Bronchial epithelial cell (primary cell): ENCODE results near the gene GNG7. TPM values are rescaled to one million over a fixed set of nuclear protein-coding genes. Genes with fewer than 3 reads are reported as not detected.
"Not testable (repeated sequence)": the region's sequence is repeated elsewhere in the genome, so short reads cannot be mapped to it uniquely, and the experiment has no call there.

ENCODE experiments used
- DNase-seq: peaks from one replicate; pipeline ENCODE4 v3.0.0-alpha.2; 2010; ENCODE audit warnings: low read depth
- FAIRE-seq: peaks from 2 replicates; lab custom pipeline; 2011; peaks lifted over from hg19 to GRCh38; lab: Jason Lieb, UNC
- H3K27me3 ChIP-seq: 2 replicates; pipeline ENCODE4 v1.5.1; 2011; ENCODE audit warnings: low read length; ENCODE audit not compliant: control insufficient read depth, insufficient read depth
- H3K36me3 ChIP-seq: 2 replicates; pipeline ENCODE4 v1.5.1; 2011; ENCODE audit warnings: low read length; ENCODE audit not compliant: control insufficient read depth, insufficient read depth
- H3K4me3 ChIP-seq: 2 replicates; pipeline ENCODE4 v1.5.1; 2011; ENCODE audit warnings: mild to moderate bottlenecking, low read depth, low read length, control low read depth
- CTCF ChIP-seq: IDR thresholded peaks from 2 replicates; pipeline ENCODE4 v1.5.1; 2011; ENCODE audit warnings: mild to moderate bottlenecking, moderate library complexity, low read length, control low read depth, inconsistent platforms; ENCODE audit not compliant: insufficient read depth, severe bottlenecking
- total RNA-seq: library from RNA; depleted of rRNA; stranded (reverse); fragments of >200 nt; gene quantifications from 2 replicates; pipeline ENCODE4 v1.2.1, GENCODE V29; 2014

Gene GNG7
- total RNA-seq, 1 donor from 2014 or later, result under 0.01 TPM

GRCh38 chr19:2534423-2535013, 168.0 kb downstream of the GNG7 start:
- TF ChIP-seq CTCF, result no peak
- DNase-seq (no peak), FAIRE-seq (no peak)
- Histone ChIP-seq H3K4me3 (no peak overlapping the region), H3K36me3 (no peaks in the 10 kb centered on the region), H3K27me3 (no peaks in the 10 kb centered on the region)

- no peak overlapping the region for H3K4me3 ChIP-seq
These were observed 168.6 kb downstream of the GNG7 start for GRCh38 chr19:2533686-2534422.

GRCh38 chr19:2533072-2533425, 169.4 kb downstream of the GNG7 start:
- DNase-seq, result no peak
- H3K36me3 ChIP-seq, result no peaks in the 10 kb centered on the region
- FAIRE-seq, result no peak
- no peak overlapping the region for H3K4me3 ChIP-seq
- TF ChIP-seq CTCF, result no peak
- no peaks in the 10 kb centered on the region for H3K27me3 ChIP-seq

More at GRCh38 chr19:2533686-2534422, 168.6 kb downstream of the GNG7 start:
- TF ChIP-seq CTCF, result no peak
- H3K36me3 ChIP-seq, result no peaks in the 10 kb centered on the region
- no peak for FAIRE-seq
- peak; percentile 34 for DNase-seq
- no peaks in the 10 kb centered on the region for H3K27me3 ChIP-seq

GRCh38 chr19:2532252-2533071, 170.0 kb downstream of the GNG7 start:
- FAIRE-seq (peak; percentile 58), DNase-seq (peak; percentile 93)
- Histone ChIP-seq H3K36me3 (no peaks in the 10 kb centered on the region), H3K4me3 (no peak overlapping the region), H3K27me3 (no peaks in the 10 kb centered on the region)
- TF ChIP-seq CTCF, result no peak

- DNase-seq, H3K4me3 ChIP-seq, FAIRE-seq, H3K27me3 ChIP-seq, H3K36me3 ChIP-seq: not testable (repeated sequence)
These were observed 172.6 kb downstream of the GNG7 start for GRCh38 chr19:2529942-2530341.

- peak; percentile 91 for FAIRE-seq
- no peak for TF ChIP-seq CTCF
- peak; percentile 99 for DNase-seq
- no peaks in the 10 kb centered on the region for H3K36me3 ChIP-seq
- H3K4me3 ChIP-seq, result no peak overlapping the region
- no peaks in the 10 kb centered on the region for H3K27me3 ChIP-seq
These were observed 173.0 kb downstream of the GNG7 start for GRCh38 chr19:2529473-2529918.
